HG02884 (cell line): ENCODE results near the gene ZNF639.

Experiments
- ATAC-seq: cut with Tn5 transposase; IDR thresholded peaks from one replicate; pipeline ENCODE4 v1.9.1; 2021; ENCODE audit warnings: mild to moderate bottlenecking, moderate library complexity; ENCODE audit not compliant: unreplicated experiment

The ZNF639 gene

GRCh38 chr3:179309225-179310078 lies 13.4 kb upstream of the ZNF639 start:
- peak; percentile 96 for ATAC-seq

- ATAC-seq = no peak
These were observed 4.0 kb upstream of the ZNF639 start for GRCh38 chr3:179318876-179319275.

GRCh38 chr3:179321668-179322285 lies 1.1 kb upstream of the ZNF639 start:
- no peak for ATAC-seq

- peak; percentile 35 for ATAC-seq
These were observed 623 bp downstream of the ZNF639 start for GRCh38 chr3:179323197-179324110.

GRCh38 chr3:179324270-179324754 lies 1.5 kb downstream of the ZNF639 start:
- ATAC-seq = no peak

GRCh38 chr3:179330438-179330837 lies 7.6 kb downstream of the ZNF639 start:
- no peak for ATAC-seq

GRCh38 chr3:179332240-179332639 lies 9.4 kb downstream of the ZNF639 start:
- ATAC-seq = no peak

GRCh38 chr3:179333084-179333483 lies 10.3 kb downstream of the ZNF639 start:
- no peak for ATAC-seq

- no peak for ATAC-seq
These were observed 13.6 kb downstream of the ZNF639 start for GRCh38 chr3:179336345-179336929.

GRCh38 chr3:179347345-179348194 lies 24.7 kb downstream of the ZNF639 start, which contains the start of gene MFN1:
MFN1 (plus strand) TSS chr3:179347709; CDS start chr3:179348852, 1,143 bp downstream.
- peak; percentile 86 for ATAC-seq

- ATAC-seq = peak; percentile 72
These were observed 25.6 kb downstream of the ZNF639 start for GRCh38 chr3:179348325-179349013.

GRCh38 chr3:179355996-179356395 lies 33.2 kb downstream of the ZNF639 start:
- ATAC-seq = no peak

GRCh38 chr3:179363332-179363731 lies 40.5 kb downstream of the ZNF639 start:
- no peak for ATAC-seq

GRCh38 chr3:179369621-179370020 lies 46.8 kb downstream of the ZNF639 start:
- ATAC-seq = no peak

GRCh38 chr3:179373938-179374337 lies 51.1 kb downstream of the ZNF639 start:
- ATAC-seq = no peak

- ATAC-seq = no peak
These were observed 52.5 kb downstream of the ZNF639 start for GRCh38 chr3:179375091-179375999.

GRCh38 chr3:179376474-179376873 lies 53.6 kb downstream of the ZNF639 start:
- ATAC-seq = no peak
